Activated CD4-positive, CD25-positive, alpha-beta regulatory T cell (primary cell): Measurements from ENCODE around the gene EOLA1.
A peak's percentile ranks its signal among the peaks of the same experiment; 100 is the strongest.
"Not testable (repeated sequence)": the region's sequence is repeated elsewhere in the genome, so short reads cannot be mapped to it uniquely, and the experiment has no call there.

ENCODE experiments used
- DNase-seq, 4 experiments: peaks; one replicate each; lab custom pipeline; 2025; lab: John Stamatoyannopoulos, UW

Gene EOLA1

GRCh38 chrX:149540621-149541520 lies at the start of gene EOLA1:
Gene EOLA1, plus strand, starts transcription at chrX:149541012. Its CDS starts 4,619 bp downstream, at chrX:149545631.
- DNase-seq, result peak; percentile 62 to 82 (median 78)

GRCh38 chrX:149491812-149492211 lies 49.0 kb upstream of the EOLA1 start:
- no peak for DNase-seq

GRCh38 chrX:149493567-149494562 lies 46.9 kb upstream of the EOLA1 start:
- no peak for DNase-seq

GRCh38 chrX:149494844-149495565 lies 45.8 kb upstream of the EOLA1 start:
- no peak for DNase-seq

DNA sequence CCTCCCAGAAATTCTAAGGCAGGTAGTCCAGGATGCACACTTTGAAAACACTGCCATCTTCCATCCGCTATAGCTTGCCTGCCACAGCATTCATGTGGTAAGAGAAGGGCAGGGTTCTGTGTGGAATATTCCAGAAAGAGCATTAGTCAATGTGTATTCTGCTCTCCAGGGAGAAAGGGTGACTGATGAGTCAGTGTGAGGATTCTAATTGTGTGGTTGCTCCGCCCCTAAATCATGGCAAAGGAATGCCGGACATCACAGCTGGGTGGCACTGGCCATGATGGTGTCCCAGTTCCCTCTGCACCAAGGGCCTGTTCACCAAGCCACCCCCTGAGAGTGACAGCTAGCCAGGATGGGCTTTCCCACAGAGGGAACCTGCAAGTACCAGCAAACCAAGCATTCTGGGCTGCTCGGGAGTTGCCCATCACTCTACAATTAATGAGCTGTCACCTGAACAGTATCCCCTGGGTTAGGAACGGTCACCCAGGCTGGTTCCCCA lies 45.2 kb upstream of the EOLA1 start:
- no peak for DNase-seq

GRCh38 chrX:149497054-149497453 lies 43.8 kb upstream of the EOLA1 start:
- no peak for DNase-seq

GRCh38 chrX:149497626-149498025 lies 43.2 kb upstream of the EOLA1 start:
- no peak for DNase-seq

DNA sequence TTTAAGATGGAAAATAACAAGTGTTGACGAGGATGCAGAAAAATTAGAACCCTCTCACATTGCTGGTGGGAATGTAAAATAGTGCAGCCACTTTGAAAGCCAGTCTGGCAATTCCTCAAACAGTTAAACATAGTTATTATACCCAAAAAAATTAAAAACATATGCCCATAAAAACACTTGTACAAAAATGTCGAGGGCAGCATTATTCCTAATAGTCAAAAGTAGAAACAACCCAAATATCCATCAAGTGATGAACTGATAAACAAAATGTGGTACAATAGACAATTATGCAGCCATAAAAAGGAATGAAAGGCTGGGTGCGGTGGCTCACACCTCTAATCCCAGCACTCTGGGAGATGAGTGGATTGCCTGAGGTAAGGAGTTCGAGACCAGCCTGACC lies 42.0 kb upstream of the EOLA1 start:
- no peak for DNase-seq

GRCh38 chrX:149499766-149500165 lies 41.0 kb upstream of the EOLA1 start:
- no peak for DNase-seq

- not testable (repeated sequence) for DNase-seq
Measured at GRCh38 chrX:149502923-149503322, 37.9 kb upstream of the EOLA1 start.

DNA sequence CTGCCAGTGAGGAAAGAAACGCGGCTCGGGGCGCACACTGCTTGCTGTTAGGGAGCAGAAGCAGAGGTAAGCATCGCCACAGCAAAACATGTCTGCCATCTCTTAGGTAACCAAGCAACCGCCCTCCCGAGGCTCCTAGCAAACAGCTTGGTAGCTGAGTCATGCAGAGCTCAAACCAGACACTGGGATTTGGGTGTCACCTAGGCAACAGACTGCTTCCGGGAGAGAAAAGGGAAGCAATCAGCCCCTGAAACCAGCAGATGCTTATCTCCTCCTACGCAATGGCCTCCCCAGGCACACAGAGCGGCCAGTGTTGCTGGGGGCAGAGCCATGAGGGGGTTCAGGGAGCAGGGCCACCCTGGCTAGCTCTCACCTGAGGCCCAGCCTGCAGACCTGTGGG lies 37.4 kb upstream of the EOLA1 start:
- peak in 3 of 4 experiments; percentile 18 to 29 (median 28) for DNase-seq

DNA sequence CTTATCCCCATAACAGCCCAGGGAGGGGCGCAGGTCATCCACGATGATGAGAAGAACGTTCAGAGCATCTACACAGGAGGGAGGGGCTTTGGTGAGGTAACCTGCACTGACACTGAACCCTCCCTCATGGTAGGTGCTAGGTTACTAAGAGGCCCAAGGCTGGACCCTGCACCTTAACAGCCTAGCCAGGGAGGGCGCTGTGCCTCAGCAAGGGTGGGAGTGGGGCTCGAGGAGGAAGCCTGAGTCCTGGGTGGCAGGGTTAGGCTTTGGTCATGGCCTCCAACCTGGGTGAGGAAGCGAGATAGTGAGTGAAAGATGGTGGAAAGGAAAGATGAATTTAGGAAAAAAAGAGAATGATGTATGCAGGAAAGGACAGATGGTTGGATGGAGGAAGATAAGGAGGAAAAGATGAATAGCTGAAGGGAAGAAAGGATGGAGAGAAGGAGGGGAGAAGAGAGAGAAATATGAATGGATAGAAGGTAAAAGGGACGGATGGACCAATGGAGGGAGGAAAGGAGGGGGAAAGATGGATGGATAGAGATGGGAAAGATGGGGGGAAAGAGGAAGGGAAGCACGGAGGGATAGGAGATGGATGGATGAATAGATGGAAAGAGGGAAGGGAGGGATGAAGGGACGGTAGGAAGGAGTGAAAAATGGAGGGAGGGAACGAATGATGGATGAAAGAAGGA lies 36.4 kb upstream of the EOLA1 start:
- DNase-seq, result peak; percentile 4 to 44 (median 31)

DNA sequence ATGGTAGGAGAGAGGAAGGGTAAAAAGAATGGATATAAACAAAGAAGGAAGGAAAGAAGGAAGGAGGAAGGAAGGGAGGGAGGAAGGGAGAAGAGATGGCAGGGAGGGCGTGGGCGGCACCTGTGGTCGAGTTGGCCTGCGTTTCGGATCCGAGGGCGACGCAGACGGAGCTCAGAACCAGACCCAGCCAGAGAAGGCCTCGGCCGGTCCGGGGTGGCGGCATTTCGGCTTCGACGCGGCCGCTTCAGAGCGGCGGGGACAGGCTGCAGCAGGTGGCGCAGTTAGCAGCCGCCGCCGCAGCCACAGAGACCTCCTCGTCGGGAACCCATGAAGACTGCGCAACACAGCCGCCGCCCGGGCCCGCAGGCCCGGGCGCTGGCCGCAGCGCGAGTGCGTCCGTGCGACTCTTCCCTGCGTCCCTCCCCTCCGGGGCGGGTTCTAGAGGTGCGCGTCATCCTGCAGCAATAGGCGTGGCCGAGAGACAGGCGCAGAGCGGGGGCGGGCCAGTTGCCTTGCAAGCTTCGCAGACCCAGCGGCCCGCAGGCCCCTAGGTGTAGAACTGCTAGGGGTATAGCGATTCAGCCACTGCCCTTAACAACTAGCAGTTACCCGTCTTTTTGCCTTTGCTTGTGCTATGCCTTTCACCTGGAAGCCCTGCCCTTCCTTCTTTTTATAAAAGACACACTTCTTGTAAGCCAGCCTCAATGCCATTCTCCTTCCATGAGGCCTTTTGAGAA lies 35.7 kb upstream of the EOLA1 start, which contains the start of gene IDS:
IDS (minus strand) TSS at position 392 of the 737 bp plus-strand sequence; CDS start at position 223, 169 bp downstream.
- peak; percentile 44 to 73 (median 70) for DNase-seq

DNA sequence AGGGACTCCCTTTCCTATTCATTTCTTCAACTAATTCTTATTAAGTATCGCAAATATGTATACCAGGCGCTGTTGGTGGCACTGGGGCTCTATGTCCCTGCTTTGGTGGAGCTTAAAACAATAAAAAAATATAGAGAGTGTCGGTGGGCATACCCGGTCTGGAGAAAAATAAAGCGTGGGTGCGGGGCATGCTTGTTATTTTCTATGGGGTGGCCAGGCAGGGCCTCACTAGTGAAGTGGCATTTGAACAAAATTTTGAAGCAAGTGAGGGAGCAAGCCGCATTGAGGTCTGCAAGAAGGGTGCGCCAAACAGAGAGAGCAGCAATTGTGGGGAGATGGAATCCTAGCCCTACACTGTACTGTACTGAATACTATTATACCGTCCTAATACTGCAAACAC lies 35.1 kb upstream of the EOLA1 start:
- DNase-seq, result no peak

GRCh38 chrX:149506349-149506748 lies 34.5 kb upstream of the EOLA1 start:
- no peak for DNase-seq

GRCh38 chrX:149508467-149508866 lies 32.3 kb upstream of the EOLA1 start:
- no peak for DNase-seq

DNA sequence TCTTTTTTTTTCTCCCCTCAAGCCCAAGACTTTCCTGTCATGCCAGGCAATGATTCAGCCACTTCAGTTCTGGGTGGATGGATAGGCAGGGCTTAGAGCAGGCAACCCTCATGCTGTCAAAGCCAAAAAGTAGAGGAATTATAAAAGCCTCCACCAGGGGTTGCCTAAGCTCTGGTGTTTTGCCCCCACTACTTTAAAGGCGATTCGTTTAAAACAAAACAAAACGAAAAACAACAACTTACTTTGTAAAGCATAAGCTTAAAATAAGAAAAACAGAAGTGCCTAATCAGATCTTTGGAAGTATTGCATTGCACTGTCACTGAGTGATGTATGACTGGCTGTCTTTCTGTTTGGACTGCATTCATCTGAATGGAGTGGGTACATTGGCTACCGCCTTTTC lies 30.4 kb upstream of the EOLA1 start:
- no peak for DNase-seq

DNA sequence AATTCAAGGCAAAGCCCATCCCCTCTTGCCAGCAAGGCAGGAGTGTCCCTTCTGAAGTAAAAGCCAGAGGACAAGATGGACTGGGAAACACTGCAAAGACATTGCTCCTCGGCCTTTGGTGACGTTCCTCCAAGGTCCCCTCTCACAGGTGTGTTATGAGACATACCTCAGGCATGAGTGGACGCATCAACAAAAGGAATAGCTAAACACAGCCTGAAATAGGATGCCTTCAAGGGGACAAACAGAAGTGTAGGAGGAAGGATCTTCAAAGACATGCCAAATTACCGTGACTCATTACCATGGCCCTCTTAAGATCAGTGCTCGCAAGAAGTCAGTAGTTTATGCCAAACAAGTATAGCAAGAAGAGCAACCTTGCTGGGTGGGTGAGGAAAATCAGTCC lies 29.7 kb upstream of the EOLA1 start:
- no peak for DNase-seq

DNA sequence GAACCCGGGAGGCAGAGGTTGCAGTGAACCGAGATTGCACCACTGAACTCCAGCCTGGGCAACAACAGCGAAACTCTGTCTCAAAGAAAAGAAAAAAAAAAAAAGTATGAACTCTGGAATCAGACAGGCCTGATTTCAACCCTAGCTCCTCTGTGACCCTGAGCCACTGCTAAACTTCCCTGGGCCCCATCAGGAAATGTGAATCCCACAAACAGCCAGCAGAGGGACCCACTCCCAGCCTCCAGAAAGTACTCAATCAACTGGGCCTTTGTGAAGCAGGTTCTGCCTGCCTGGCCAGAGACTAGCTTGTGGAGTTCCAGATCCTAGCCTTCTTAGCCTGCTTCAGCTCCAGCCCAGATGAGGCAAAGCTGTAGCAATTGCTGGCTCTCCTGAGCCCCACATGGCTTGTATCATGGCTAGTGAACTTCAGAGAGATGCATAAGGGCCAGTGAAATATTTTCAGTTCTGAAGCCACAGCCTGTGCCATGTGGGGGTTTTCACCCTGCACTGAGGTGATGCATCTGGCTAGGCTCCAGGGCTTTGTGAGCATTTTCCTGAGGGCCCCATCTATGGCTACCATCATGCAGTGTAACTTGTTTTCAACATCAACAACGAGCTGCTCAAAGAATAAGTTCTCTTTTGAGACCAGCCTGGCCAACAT lies 28.5 kb upstream of the EOLA1 start:
- DNase-seq, result peak in 3 of 4 experiments; percentile 10 to 20 (median 10)
